A549 (cell line): ENCODE data around the gene PKDCC. TPM values are rescaled to one million over a fixed set of nuclear protein-coding genes. Genes with fewer than 3 reads are reported as not detected.
"Not testable (repeated sequence)": the region's sequence is repeated elsewhere in the genome, so short reads cannot be mapped to it uniquely, and the experiment has no call there.

ENCODE experiments used
- ATAC-seq, 2 experiments: fragments of 200-7000 bp in 1 of 2; fragments of >200 bp in 1 of 2; cut with Nextera tagmentation in 1 of 2; cut with Tn5 transposase in 1 of 2; 3 replicates each; pipeline versions ENCODE4 v1.8.0 to v1.9.1; 2018 to 2020; ENCODE audit warnings: mild to moderate bottlenecking in 1 of 2, moderate library complexity in 1 of 2
- CTCF ChIA-PET: fragments of 300-600 bp; sonication (Branson Sonifier 250); formaldehyde crosslinking; extraction: SDS; loops from one replicate; lab custom pipeline; 2021; ENCODE audit warnings: antibody characterized with exemption, inconsistent platforms; lab: Yijun Ruan, JAX
- POLR2A ChIA-PET: fragments of 350-600 bp; formaldehyde crosslinking; extraction: SDS; loops from one replicate; lab custom pipeline; 2021; ENCODE audit warnings: antibody characterized with exemption, inconsistent platforms; lab: Yijun Ruan, JAX
- DNase-seq, 2 experiments: peaks; one replicate each; pipeline versions ENCODE4 v3.0.0 to v3.0.0-alpha.2; 2011 to 2016; ENCODE audit warnings: low read depth in 1 of 2, low spot score in 1 of 2
- FAIRE-seq: peaks from 2 replicates; lab custom pipeline; 2011; peaks lifted over from hg19 to GRCh38; lab: Jason Lieb, UNC
- H3K27ac ChIP-seq, 2 experiments: fragments of >200 bp; sonication (Bioruptor Twin); formaldehyde crosslinking; 3 replicates each; pipeline ENCODE4 v1.5.1; 2016 to 2017
- H3K4me1 ChIP-seq: fragments of >200 bp; sonication (Bioruptor Twin); formaldehyde crosslinking; 3 replicates; pipeline ENCODE4 v1.6.1; 2016
- H3K4me2 ChIP-seq: fragments of >200 bp; sonication (Bioruptor Twin); formaldehyde crosslinking; 3 replicates; pipeline ENCODE4 v1.6.1; 2016
- H3K4me3 ChIP-seq: fragments of >200 bp; sonication (Bioruptor Twin); formaldehyde crosslinking; 3 replicates; pipeline ENCODE4 v1.5.1; 2016
- H3K9me3 ChIP-seq: fragments of >200 bp; sonication (Bioruptor Twin); formaldehyde crosslinking; 3 replicates; pipeline ENCODE4 v1.6.1; 2016
- CHD2 ChIP-seq: fragments of 150-350 bp; IDR thresholded peaks from 2 replicates; pipeline ENCODE4 v1.6.1; 2014; ENCODE audit warnings: low read length; ENCODE audit not compliant: partially characterized antibody
- EHMT2 ChIP-seq: fragments of 200-600 bp; sonication (generic); IDR thresholded peaks from 2 replicates; pipeline ENCODE4 v1.6.1; 2016; ENCODE audit warnings: antibody characterized with exemption, low read depth, mild to moderate bottlenecking, moderate library complexity
- ESRRA ChIP-seq: fragments of 150-350 bp; IDR thresholded peaks from 2 replicates; pipeline ENCODE4 v1.6.1; 2014; ENCODE audit warnings: mild to moderate bottlenecking, low read length, borderline replicate concordance
- FOSL2 ChIP-seq, 2 experiments: fragments of 450-650 bp in 1 of 2; fragments of >200 bp in 1 of 2; sonication (Bioruptor Twin) in 1 of 2; formaldehyde crosslinking; IDR thresholded peaks; 2 replicates each; pipeline versions ENCODE4 v1.5.0 to v1.6.1; 2016 to 2020; ENCODE audit warnings: mild to moderate bottlenecking in 1 of 2, moderate library complexity in 1 of 2
- GATA3 ChIP-seq: IDR thresholded peaks from 2 replicates; pipeline ENCODE4 v1.6.1; 2012; ENCODE audit warnings: borderline replicate concordance
- HEYL ChIP-seq: fragments of 250-450 bp; sonication (Bioruptor Pico); IDR thresholded peaks from 2 replicates; pipeline ENCODE4 v1.8.0; 2021; ENCODE audit warnings: mild to moderate bottlenecking, moderate library complexity
- JUN ChIP-seq, 2 experiments: fragments of >200 bp; sonication (Bioruptor Twin); formaldehyde crosslinking; IDR thresholded peaks; 2 replicates in 1 of 2; 3 replicates in 1 of 2; pipeline ENCODE4 v1.6.1; 2016 to 2017
- KDM1A ChIP-seq: fragments of 200-600 bp; sonication (generic); IDR thresholded peaks from 2 replicates; pipeline ENCODE4 v1.6.1; 2016; ENCODE audit warnings: low read depth, mild to moderate bottlenecking
- MAFK ChIP-seq: fragments of 450-650 bp; IDR thresholded peaks from 2 replicates; pipeline ENCODE4 v1.6.1; 2014; ENCODE audit not compliant: partially characterized antibody
- MAZ ChIP-seq: fragments of 150-350 bp; IDR thresholded peaks from 2 replicates; pipeline ENCODE4 v1.6.1; 2014; ENCODE audit warnings: antibody characterized with exemption, low read depth, low read length, borderline replicate concordance
- NPAS2 ChIP-seq: fragments of 250-450 bp; sonication (Bioruptor Pico); IDR thresholded peaks from 2 replicates; pipeline ENCODE4 v1.8.0; 2022; ENCODE audit warnings: mild to moderate bottlenecking, moderate library complexity, borderline replicate concordance
- PHF8 ChIP-seq: fragments of 200-600 bp; sonication (generic); IDR thresholded peaks from 2 replicates; pipeline ENCODE4 v1.6.1; 2016; ENCODE audit warnings: low read depth, mild to moderate bottlenecking, antibody characterized with exemption, moderate library complexity, borderline replicate concordance
- POLR2AphosphoS2 ChIP-seq: conservative IDR thresholded peaks from 2 replicates; pipeline ENCODE4 v1.6.1; 2012; ENCODE audit warnings: low read length, improper control_type of control experiment, inconsistent platforms
- RCOR1 ChIP-seq: fragments of 150-350 bp; IDR thresholded peaks from 2 replicates; pipeline ENCODE4 v1.6.1; 2014; ENCODE audit warnings: antibody characterized with exemption, low read length, low read depth
- RNF2 ChIP-seq: fragments of 200-600 bp; sonication (generic); IDR thresholded peaks from 2 replicates; pipeline ENCODE4 v1.6.1; 2016; ENCODE audit warnings: low read depth, mild to moderate bottlenecking, antibody characterized with exemption, moderate library complexity, borderline replicate concordance
- SMC3 ChIP-seq: fragments of >200 bp; sonication (Bioruptor Twin); formaldehyde crosslinking; IDR thresholded peaks from 3 replicates; pipeline ENCODE4 v1.6.1; 2018; ENCODE audit warnings: inconsistent platforms
- ZC3H11A ChIP-seq: fragments of 450-650 bp; IDR thresholded peaks from 2 replicates; pipeline ENCODE4 v1.6.1; 2014; ENCODE audit warnings: antibody characterized with exemption, mild to moderate bottlenecking
- WGBS: methylation state at CpG from one replicate; pipeline ENCODE4 v1.1.6; 2017; ENCODE audit errors: missing lambda C conversion rate; 5-methylcytosine and 5-hydroxymethylcytosine counted together
- polyA plus RNA-seq, 4 experiments: library from polyadenylated mRNA; depleted of rRNA in 3 of 4; stranded (reverse); fragments of >200 nt; fragmentation: RNase III in 1 of 4; extraction: RNeasy Plus Mini Kit Qiagen cat#74134 plus additional on column Dnase treatment in 1 of 4; gene quantifications; 2 replicates in 3 of 4; 3 replicates in 1 of 4; pipeline ENCODE4 v1.2.3, GENCODE V29; 2011 to 2017
- TF ChIP-seq, protein P1 (sequence below): fragments of 250-450 bp; sonication (Bioruptor Pico); IDR thresholded peaks from 2 replicates; pipeline ENCODE4 v1.5.0; 2020; ENCODE audit warnings: low read depth, mild to moderate bottlenecking, moderate library complexity
- TF ChIP-seq, protein P2 (sequence below): IDR thresholded peaks from 2 replicates; pipeline ENCODE4 v1.6.1; 2012; ENCODE audit warnings: low read depth, borderline replicate concordance
- TF ChIP-seq, protein P3 (sequence below): fragments of >200 bp; sonication (Bioruptor Twin); formaldehyde crosslinking; IDR thresholded peaks from 3 replicates; pipeline ENCODE4 v1.6.1; 2016

The PKDCC gene
- polyA plus RNA-seq, 2 of the 4 experiments (the other 2 are of a cell fraction), result 30.0 to 64.5 TPM

DNA sequence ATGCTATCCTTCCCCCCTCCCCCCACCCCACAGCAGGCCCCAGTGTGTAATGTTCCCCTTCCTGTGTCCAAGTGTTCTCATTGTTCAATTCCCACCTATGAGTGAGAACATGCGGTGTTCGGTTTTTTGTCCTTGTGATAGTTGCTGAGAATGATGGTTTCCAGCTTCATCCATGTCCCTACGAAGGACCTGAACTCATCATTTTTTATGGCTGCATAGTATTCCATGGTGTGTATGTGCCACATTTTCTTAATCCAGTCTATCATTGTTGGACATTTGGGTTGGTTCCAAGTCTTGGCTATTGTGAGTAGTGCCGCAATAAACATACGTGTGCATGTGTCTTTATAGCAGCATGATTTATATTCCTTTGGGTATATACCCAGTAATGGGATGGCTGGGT is 17.9 kb downstream of the PKDCC start:
- FAIRE-seq, ATAC-seq: not testable (repeated sequence)
- CTCF ChIA-PET, result interaction anchor here (3.2 to 14.2 kb wide), 2 partner anchors 20 to 196 kb away, joined by 13 to 146 read pairs; no protein-coding TSS in a partner anchor

DNA sequence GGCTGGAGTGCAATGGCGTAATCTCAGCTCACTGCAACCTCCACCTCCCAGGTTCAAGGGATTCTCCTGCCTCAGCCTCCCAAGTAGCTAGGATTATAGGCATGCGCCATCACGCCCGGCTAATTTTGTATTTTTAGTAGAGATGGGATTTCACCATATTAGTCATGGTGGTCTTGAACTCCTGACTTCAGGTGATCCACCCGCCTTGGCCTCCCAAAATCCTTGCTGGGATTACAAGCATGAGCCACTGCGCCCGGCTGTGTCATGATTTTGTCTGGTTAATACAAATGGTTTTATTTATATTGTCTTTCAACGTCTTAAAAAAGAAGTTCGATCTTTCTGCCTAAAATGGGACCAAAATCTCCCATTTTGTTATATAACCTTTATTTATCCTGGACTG is 19.2 kb downstream of the PKDCC start:
- WGBS, result 90% methylated on average over 9 of the region's 9 CpGs
- H3K4me2 ChIP-seq, ATAC-seq, POLR2A ChIA-PET, H3K4me3 ChIP-seq, FAIRE-seq, H3K9me3 ChIP-seq, DNase-seq, H3K27ac ChIP-seq: not testable (repeated sequence)
- CTCF ChIA-PET, result interaction anchor here (1.5 to 14.2 kb wide), 5 partner anchors 11 to 213 kb away, joined by 3 to 146 read pairs (median 13); no protein-coding TSS in a partner anchor
- peaks cover 34% of the 10 kb centered on the region for H3K4me1 ChIP-seq

More for the DNA sequence above, 17.9 kb downstream of the PKDCC start:
- H3K4me3 ChIP-seq, DNase-seq, H3K27ac ChIP-seq, H3K4me2 ChIP-seq, POLR2A ChIA-PET, H3K9me3 ChIP-seq: not testable (repeated sequence)
- peak; percentile 39; the same call in 1 of the 2 replicates for TF ChIP-seq KDM1A
- 91% methylated on average over 5 of the region's 5 CpGs for WGBS
- H3K4me1 ChIP-seq, result peaks cover 41% of the 10 kb centered on the region

DNA sequence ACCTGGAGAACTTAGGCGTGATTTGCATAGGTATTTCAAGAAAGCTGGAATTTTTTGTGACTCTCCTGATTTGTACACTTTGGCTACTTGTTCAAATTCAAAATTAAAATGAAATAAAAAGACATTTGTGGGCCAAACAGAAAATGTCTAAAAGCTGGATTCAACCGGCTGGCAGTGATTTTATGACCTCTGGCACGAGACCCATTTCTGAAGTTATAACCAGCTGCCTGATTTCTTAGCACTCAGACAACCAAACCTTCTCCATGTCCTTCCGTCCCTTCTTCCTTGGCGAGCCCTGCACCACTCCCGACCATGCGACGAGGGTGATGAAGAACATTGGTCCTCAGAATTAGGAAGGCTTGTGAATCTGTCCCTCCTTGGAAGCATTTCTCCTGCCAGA is 19.7 kb downstream of the PKDCC start:
- 92% methylated on average over 8 of the region's 8 CpGs for WGBS
- no peak overlapping the region for H3K4me3 ChIP-seq
- H3K4me1 ChIP-seq, result peaks cover 39% of the 10 kb centered on the region
- ChIA-PET CTCF (interaction anchor here (0.9 to 14.2 kb wide), 8 partner anchors 10 to 225 kb away, joined by 3 to 146 read pairs (median 10); no protein-coding TSS in a partner anchor), POLR2A (no interaction called here)
- no peaks in the 10 kb centered on the region for H3K9me3 ChIP-seq
- TF ChIP-seq RCOR1 (no peak), POLR2AphosphoS2 (no peak)
- DNase-seq, result no peak
- ATAC-seq, result no peak
- no peak overlapping the region for H3K4me2 ChIP-seq
- no peak overlapping the region for H3K27ac ChIP-seq
- no peak for FAIRE-seq

DNA sequence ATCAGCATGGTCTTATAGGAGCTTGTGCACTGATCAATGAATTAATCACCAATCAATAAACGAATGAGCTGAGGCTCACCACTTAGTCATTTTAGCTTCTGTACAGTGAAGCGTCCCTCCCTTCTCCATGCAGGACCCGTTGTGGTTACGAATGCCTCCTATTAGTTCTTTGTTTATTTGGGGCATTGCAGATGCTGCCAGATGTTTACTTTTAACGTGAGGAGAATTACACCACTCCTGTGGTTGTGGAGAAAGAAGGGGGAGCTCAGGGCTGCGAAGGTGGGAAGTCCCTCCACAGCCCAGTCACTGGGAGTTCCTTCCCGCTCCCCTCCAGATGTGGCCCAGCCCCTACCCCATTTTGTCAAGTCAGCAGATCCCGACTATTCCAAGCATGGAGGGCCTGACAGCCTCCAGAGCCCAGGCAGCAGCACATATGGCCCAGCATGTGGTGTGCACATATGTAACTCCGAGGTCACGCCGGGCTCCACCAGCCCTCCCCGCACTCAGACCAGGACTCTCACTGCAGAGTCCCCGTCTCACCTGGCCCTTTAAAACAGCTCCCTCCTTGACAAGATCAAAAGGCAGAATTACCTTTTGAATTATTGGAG is 20.9 kb downstream of the PKDCC start:
- TF ChIP-seq MAFK (peak; percentile 97), HEYL (CRISPR knock-in tag) (no peak), ESRRA (no peak)
- POLR2A ChIA-PET, result no interaction called here
- CTCF ChIA-PET, result interaction anchor here (0.9 to 14.2 kb wide), 7 partner anchors 9 to 226 kb away, joined by 3 to 146 read pairs (median 12); no protein-coding TSS in a partner anchor
- DNase-seq (no peak), FAIRE-seq (no peak), ATAC-seq (no peak)
- H3K4me3 ChIP-seq, result no peak overlapping the region
- 55% methylated on average over 13 of the region's 13 CpGs for WGBS
- peak overlapping the region in 1 of 2 experiments; percentile 8; a peak in 1 of 6 replicates for H3K27ac ChIP-seq
- H3K9me3 ChIP-seq, result no peaks in the 10 kb centered on the region
- no peak overlapping the region for H3K4me2 ChIP-seq
- peaks cover 34% of the 10 kb centered on the region for H3K4me1 ChIP-seq

DNA sequence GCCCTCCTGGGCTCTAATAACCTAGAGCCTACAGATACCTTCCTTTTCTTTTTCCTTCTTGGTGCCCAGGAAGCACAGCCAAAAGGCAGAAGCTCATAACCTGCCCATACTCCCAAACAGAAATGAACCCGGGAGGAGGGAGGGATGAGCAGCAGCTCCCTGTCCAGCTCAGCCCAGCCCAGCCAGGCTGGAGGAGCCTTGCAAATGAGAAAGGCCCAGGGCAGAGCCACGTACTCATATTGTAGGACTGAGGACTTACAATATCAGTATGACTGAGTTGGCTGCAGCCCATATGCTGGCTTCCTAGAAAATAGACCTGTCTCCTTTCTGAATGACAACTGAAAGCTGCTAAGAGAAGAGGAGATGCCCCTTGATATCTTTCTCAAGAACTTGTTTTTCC is 21.7 kb downstream of the PKDCC start:
- peak in 1 of 2 experiments; percentile 9; a peak in 1 of 6 replicates for ATAC-seq
- Histone ChIP-seq H3K9me3 (no peaks in the 10 kb centered on the region), H3K4me3 (no peak overlapping the region), H3K4me2 (no peak overlapping the region), H3K27ac (0 out of 6 replicates have a peak overlapping the region, but pooled peaks of 1 of the 2 experiments have one; percentile 1), H3K4me1 (peaks cover 25% of the 10 kb centered on the region)
- no peak for TF ChIP-seq ZC3H11A
- TF ChIP-seq, protein P1, sequence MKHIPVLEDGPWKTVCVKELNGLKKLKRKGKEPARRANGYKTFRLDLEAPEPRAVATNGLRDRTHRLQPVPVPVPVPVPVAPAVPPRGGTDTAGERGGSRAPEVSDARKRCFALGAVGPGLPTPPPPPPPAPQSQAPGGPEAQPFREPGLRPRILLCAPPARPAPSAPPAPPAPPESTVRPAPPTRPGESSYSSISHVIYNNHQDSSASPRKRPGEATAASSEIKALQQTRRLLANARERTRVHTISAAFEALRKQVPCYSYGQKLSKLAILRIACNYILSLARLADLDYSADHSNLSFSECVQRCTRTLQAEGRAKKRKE, result no peak
- TF ChIP-seq PHF8, result no peak
- no peak for TF ChIP-seq GATA3
- TF ChIP-seq RCOR1, result no peak
- TF ChIP-seq CHD2, result no peak
- TF ChIP-seq ESRRA, result no peak
- no peak for TF ChIP-seq SMC3
- no peak for TF ChIP-seq JUN (IDR thresholded peaks at IDR 0.05)
- TF ChIP-seq POLR2AphosphoS2, result no peak
- TF ChIP-seq RNF2, result no peak
- TF ChIP-seq NPAS2 (CRISPR knock-in tag), result no peak
- TF ChIP-seq, protein P2, sequence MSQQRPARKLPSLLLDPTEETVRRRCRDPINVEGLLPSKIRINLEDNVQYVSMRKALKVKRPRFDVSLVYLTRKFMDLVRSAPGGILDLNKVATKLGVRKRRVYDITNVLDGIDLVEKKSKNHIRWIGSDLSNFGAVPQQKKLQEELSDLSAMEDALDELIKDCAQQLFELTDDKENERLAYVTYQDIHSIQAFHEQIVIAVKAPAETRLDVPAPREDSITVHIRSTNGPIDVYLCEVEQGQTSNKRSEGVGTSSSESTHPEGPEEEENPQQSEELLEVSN, result no peak
- no peak for TF ChIP-seq KDM1A
- TF ChIP-seq, protein P3, sequence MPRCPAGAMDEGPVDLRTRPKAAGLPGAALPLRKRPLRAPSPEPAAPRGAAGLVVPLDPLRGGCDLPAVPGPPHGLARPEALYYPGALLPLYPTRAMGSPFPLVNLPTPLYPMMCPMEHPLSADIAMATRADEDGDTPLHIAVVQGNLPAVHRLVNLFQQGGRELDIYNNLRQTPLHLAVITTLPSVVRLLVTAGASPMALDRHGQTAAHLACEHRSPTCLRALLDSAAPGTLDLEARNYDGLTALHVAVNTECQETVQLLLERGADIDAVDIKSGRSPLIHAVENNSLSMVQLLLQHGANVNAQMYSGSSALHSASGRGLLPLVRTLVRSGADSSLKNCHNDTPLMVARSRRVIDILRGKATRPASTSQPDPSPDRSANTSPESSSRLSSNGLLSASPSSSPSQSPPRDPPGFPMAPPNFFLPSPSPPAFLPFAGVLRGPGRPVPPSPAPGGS, result no peak
- no peak for TF ChIP-seq MAZ
- TF ChIP-seq FOSL2 (IDR thresholded peaks at IDR 0.05), result no peak
- TF ChIP-seq FOSL2 (CRISPR knock-in tag; IDR thresholded peaks at IDR 0.05), result no peak
- TF ChIP-seq EHMT2, result no peak
- ChIA-PET POLR2A (no interaction called here), CTCF (interaction anchor here (0.5 to 14.2 kb wide), 5 partner anchors 16 to 215 kb away, joined by 3 to 146 read pairs (median 8); no protein-coding TSS in a partner anchor)
- no peak for FAIRE-seq
- no peak for DNase-seq
- WGBS, result 67% methylated on average over 2 of the region's 2 CpGs
